Activated CD4-positive, alpha-beta T cell treated with anti-CD3 and anti-CD28 coated beads, Interleukin-2, amount 50 U/mL, for 16 hours (primary cell): ENCODE results near the gene NRF1.
A peak's percentile ranks its signal among the peaks of the same experiment; 100 is the strongest.
"Not testable (repeated sequence)": the region's sequence is repeated elsewhere in the genome, so short reads cannot be mapped to it uniquely, and the experiment has no call there.

Source experiments
- DNase-seq: peaks from one replicate; pipeline ENCODE4 v3.0.0-alpha.2; 2020

The NRF1 gene

GRCh38 chr7:129607471-129608120 lies 3.9 kb upstream of the NRF1 start:
- DNase-seq = peak; percentile 56

DNA sequence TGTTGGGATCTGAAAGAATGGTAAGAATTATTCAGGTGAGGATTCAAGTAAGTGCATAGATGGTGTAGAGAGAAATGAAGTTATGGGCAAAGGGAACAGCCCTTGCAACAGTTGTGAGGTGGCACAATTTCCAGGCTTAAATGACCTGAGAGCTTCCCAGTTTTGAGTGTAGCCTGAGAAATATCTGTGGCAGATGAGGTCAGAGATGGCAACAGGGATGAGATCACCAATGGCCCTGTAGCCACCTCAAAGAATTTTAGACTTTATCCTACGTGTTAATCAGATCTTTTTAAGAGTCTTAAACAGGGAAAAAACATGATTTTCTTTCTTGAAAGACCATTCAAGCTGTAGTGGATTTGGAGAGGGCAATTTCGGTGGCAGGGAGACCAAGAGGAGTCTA lies 1.9 kb upstream of the NRF1 start:
- DNase-seq = no peak

GRCh38 chr7:129610709-129611245 lies 743 bp upstream of the NRF1 start:
- DNase-seq = no peak

DNA sequence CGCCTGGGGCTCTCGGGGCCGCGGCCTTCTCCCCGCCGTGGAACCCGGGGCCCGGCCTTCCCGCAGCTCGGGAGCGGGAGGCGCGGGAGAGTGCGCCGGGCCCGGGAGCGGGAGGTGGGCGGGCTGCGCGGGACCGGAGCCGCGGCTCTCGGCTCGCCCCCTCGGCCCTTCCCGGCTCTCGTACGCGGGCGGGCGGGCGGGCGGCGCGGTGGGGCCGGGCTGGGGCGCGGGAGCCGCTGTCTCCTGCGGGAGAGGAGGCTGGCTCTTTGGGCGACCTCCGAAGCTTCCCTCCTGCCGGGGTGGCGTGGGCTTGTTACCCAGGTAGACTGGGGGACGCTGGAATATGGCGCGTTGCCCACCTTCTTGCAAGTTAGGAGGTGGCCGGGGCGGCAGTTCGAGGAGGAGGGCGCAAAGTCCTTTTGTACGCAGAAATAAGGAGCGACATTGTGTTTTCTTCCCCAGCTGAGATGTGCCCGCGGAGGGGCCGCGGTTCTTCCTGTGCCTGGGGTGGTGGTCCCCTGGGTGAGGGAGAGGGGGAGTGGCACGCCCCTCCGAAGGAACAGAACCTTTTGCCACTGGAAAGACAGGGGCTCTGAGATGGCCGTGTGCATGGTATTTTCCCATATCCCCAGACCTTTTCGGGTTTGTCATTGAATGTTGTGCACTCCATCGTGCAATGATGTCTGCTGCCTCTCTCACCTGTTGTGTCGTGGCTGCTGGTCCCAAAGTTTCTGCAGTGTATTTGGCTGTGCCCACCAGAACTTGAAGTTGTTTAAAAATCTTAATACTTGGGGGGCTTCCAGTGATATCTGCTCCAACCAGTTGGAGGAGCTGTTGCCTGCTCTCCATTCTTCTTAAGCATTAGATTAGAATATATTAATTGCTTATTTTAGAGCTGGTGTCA lies 844 bp downstream of the NRF1 start:
- peak; percentile 25 for DNase-seq

DNA sequence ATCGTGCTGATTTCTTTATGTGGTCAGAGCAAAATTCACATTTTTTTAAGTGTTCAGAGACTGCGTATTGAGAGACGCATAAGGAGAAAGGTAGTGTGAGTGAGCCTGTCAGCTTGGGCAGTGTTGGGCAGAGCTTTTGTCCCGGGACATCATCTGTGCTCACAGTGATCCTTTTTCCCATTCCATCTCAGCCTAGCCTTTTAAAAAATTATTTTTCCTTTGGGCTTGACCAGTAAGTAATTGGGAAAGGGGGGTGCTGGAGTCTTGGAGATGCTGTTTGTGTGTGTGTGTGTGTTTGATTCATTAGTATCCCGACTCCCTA lies 1.5 kb downstream of the NRF1 start:
- DNase-seq = no peak

DNA sequence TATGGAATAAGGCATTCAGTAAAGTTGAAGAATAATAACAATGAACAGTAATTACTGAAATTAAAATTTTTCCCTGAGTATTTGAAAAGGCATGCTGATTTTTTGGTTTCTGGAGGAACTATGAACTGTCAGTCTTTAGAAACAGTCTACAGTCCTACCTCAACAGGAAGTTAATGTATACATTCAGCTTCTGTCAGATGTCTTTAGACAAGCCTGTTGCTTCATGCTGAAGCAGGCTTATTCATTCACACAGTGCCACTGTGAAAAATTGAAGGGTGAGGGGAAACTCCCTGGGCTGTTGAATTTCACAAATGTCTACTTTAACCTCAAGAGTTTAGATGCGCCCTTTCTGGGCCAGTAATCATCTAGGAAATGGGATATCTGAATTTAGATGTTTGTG lies 3.5 kb downstream of the NRF1 start:
- peak; percentile 68 for DNase-seq

GRCh38 chr7:129616530-129616929 lies 5.0 kb downstream of the NRF1 start:
- no peak for DNase-seq

GRCh38 chr7:129617178-129617577 lies 5.7 kb downstream of the NRF1 start:
- DNase-seq = no peak

DNA sequence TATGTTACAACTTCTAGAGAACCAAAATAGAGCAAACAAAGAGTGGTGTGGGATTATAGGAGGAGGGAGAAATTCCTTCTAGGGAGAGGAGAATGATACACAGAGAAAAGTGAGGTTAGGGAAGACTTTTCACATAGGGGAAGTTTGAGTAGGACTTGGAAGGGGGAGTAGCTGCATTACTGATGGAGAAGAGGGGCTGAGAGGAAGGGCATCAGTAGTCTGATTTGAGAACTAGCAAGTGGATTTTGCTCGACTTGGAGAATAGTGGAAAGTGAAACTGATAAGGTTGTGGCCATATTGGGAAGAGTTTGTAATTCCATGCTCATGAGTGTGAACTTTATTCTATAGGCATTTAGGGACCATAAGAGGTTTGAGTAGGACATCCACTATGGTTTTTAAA lies 6.1 kb downstream of the NRF1 start:
- no peak for DNase-seq

- DNase-seq = no peak
Observed at GRCh38 chr7:129626896-129627295, 15.4 kb downstream of the NRF1 start.

GRCh38 chr7:129630341-129630740 lies 18.8 kb downstream of the NRF1 start:
- no peak for DNase-seq

GRCh38 chr7:129634361-129635034 lies 23.0 kb downstream of the NRF1 start:
- no peak for DNase-seq

DNA sequence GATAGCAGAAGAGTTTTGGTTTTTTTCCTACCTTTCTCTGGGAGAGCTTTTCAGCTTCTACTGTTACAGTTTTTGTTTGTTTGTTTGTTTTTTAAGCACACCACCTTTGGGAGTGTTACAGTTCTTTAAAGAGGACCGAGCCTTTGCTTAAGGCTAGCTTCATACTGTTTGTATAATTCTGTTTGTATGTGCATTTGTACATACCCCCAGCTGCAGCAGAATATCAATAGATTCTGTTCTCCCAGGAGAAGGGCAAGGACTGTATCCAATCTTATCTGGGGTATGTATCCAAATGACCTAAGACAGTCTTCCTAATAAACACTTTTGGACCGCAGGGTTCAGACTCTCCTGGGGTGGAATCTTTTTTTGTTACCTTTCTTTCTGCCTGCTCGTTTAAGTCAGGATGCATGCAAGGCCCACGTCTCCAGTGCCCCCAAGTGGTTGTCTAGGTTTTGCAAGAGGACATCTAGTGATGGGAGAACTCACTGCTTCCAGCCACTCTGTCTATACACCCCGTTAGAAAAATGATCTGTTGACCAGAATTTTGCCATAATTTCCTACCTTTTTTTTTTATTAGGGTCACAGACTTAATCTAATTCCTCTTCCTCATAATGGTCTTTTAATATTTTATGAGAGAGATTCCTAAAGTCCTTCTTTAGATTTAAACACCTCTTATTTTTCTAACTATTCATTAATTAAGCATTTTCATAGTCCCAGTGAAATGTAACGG lies 23.9 kb downstream of the NRF1 start:
- peak; percentile 73 for DNase-seq

DNA sequence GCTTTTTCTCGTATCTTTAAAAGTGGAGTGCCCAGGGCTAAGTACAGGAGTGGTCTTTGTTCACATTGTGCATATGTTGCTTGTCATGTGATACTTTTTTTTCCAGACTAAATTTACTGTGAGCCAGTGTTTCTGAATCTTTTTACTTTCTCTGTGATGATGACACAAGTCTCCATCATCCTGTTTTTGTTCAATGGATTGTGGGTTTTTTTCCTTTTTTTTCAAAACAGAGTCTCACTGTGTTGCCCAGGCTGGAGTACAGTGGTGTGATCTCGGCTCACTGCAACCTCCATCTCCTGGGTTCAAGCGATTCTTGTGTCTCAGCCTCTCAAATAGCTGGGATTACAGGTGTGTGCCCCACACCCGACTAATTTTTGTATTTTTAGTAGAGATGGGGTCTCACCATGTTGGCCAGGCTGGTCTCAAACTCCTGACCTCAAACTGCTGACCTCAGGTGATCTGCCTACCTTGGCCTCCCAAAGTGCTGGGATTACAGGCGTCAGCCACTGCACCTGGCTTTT lies 24.6 kb downstream of the NRF1 start:
- DNase-seq = not testable (repeated sequence)

DNA sequence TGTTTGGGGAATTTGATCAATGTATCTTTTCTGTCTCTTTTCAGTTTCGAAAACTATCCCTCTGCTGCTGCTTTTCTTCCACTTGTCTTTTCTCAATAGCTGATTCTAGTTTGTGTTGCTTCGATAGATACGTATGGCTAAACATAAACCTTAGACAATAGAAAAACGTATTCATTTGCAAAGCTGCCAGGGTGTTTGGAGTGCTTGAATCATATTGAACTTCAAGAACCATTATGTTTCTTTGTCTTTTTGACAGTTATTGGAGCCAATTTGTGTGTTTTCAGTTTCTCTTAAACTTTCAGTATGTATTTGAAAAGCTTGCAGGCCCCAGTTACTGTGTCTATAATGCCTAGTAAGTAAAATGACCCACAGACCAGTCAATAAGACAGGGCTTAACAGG lies 25.1 kb downstream of the NRF1 start:
- DNase-seq = no peak

GRCh38 chr7:129640400-129640799 lies 28.9 kb downstream of the NRF1 start:
- DNase-seq = no peak

DNA sequence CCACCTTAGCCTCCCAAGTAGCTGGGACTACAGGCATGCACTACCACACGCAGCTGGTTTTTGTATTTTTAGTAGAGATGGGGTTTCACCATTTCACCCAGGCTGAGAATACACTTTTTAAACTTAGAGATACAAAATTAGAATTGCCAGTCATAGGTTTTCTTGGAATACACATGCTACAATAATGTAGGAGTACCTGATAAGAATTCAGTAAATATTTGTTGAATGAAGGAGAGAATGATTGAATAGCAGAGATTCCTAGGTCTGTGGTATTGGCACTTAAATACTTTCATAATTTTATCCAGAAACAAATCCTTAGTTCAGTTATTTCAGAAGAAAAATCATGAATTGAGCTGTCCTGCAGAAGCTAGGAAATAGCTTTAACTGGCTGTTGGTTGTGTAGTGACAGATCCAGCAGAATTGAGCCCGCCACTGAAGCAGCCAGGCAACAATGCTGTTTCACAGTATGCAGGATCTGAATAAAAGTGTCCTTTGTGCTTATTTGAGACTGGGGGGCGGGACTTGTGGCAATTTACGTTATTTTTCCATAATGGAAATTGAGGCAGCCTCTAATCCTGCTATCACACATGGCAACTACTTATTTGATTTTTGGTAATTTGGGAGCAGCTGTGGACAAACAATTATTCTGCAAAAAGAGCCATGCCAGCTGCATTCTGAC lies 31.5 kb downstream of the NRF1 start:
- DNase-seq = no peak

DNA sequence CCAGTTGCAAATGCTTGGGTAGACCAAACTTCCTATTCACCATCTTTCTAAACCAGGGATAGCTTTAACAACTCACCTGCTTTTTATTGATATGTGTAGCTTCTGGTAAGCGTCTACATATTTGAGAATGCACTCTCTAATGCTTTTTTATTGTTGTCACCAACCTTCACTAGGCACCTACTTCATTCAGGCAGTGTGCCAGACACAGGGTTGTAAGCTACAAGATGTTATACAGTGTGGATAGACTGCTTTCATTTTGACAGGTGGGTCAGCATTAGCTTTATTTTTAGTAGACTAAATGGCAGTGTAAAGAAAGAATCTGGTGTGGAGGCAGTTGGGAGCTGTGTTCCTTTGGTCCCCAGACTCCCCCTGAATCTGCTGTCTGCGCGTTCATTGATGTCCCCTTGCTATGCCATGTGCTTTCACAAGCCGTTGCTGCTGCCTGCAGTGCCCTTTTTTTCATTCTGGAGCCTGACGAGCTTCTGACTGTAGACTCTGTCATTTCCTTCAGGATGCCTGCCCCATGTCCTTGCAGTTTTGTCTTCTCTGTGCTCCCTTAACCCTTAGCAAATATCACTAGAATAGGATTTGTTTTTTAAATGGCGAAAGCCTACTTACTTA lies 32.1 kb downstream of the NRF1 start:
- DNase-seq = no peak

DNA sequence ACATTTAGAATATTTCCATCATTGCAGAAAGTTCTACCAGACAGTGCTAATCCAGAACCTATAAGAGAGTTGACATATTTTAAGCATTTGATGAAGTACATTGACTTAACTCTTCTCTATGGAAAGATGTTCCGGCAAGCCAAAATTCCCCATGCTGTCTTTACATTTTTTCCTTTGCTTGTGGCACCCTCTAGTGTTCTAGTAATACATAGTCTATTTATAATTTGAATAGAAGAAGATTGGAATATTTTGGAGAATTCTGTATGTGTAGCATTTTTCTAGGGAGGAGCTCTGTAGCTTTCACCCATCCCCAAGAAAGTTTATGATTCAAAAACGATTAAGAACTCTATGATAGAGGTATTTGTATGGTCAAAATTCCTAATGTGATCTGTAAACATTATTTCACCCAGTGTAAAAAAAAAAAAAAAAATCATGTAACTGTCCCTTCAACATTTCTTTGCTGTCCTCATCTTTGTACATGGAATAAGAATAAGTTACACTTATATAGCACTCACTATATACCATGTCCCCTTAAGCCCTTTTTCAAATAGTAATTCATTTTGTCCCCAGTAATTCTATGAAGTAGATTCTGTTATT lies 33.2 kb downstream of the NRF1 start:
- no peak for DNase-seq

DNA sequence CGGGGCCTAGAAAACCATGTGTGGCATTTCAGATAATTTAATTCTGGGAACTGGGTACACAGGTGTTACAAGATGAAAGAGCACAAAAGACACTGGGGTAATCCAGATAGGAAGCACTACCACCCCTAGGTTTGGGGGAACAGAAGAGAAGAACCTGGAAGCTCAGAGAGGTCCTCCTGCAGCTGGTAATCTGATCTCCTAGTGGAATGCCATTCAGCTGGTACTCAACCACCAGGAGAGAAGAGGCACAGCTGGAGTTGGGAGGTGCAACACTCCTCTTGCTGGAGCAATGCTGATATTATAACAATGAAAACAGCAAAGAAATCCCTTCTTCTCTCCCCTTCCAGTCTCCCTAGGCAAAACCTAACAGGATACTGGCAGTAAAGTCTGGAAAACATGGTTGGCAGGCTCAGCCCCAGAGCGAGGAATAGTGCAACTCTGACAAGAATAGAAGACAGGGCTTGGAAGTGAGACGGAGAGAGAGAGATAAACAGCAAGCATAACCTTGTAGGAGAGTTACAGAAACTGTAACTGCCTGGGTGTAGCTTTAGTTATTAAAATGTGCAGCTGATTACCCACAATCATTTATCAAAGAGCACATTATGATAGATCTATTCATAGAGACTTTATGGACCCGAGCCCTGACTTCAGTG lies 35.0 kb downstream of the NRF1 start:
- DNase-seq = no peak
